ENCODE data around the gene MED7. TPM values are rescaled to one million over a fixed set of nuclear protein-coding genes. Genes with fewer than 3 reads are reported as not detected.

Gene MED7
- total RNA-seq, 1 experiment from 2014 or later = 17.3 TPM

DNA sequence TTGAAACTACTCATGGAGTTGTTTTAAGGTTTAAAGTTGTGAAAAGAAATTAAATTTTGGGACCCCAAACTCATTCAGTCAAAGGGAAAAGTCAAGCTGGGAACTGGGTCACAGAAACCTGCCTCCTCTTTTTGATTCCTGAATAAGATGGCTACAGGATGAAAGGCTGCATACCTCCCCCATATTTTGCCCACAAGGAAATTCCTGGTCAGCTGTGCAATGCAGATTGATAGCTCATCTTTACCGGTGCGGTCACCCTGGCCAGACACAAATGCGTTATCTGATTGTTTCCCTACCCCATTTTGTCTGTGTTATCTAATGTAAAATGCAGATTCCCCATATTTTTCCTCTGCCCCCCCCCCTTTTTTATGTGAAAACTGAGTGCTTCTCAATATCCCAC is 35.2 kb downstream of the MED7 start:
- no peaks in the 10 kb centered on the region for H3K4me1 ChIP-seq
- no peak for TF ChIP-seq CTCF (IDR thresholded peaks at IDR 0.05; ENCODE audit: insufficient read depth in 1 of 2, low read depth in 1 of 2, low read length in 1 of 2, severe bottlenecking in 1 of 2, unreplicated experiment in 1 of 2)
- Mint-ChIP-seq H3K27me3 (ENCODE audit: insufficient read depth, unreplicated experiment) (no peaks in the 10 kb centered on the region), H3K4me3 (ENCODE audit: unreplicated experiment) (no peak overlapping the region), H3K36me3 (ENCODE audit: insufficient read depth, unreplicated experiment) (no peaks in the 10 kb centered on the region), H3K4me1 (ENCODE audit: low read depth, unreplicated experiment) (no peaks in the 10 kb centered on the region), H3K9me3 (ENCODE audit: unreplicated experiment) (no peaks in the 10 kb centered on the region), H3K27ac (ENCODE audit: unreplicated experiment) (no peak overlapping the region)
- BruUV-seq (replicated peaks) = no TSS peak
- H3K9me3 ChIP-seq = no peaks in the 10 kb centered on the region
- H3K27me3 ChIP-seq (replicated peaks; ENCODE audit: control insufficient read depth, insufficient read depth, low read length) = no peaks in the 10 kb centered on the region
- intact Hi-C loops (cut with micrococcal nuclease; ENCODE audit: unreplicated experiment) = no loop called here
- ChIA-PET POLR2A (no interaction called here), CTCF (no interaction called here)
- no peak overlapping the region for H3K4me3 ChIP-seq (ENCODE audit: low read depth, low read length)
- no peaks in the 10 kb centered on the region for H3K36me3 ChIP-seq (ENCODE audit: control insufficient read depth, insufficient read depth, low read length)
- DNase-seq = no peak

- no peaks in the 10 kb centered on the region for H3K4me1 Mint-ChIP-seq (ENCODE audit: low read depth, unreplicated experiment)
- H3K9me3 ChIP-seq = no peaks in the 10 kb centered on the region
- H3K4me1 ChIP-seq = no peaks in the 10 kb centered on the region
- H3K27me3 ChIP-seq (replicated peaks; ENCODE audit: control insufficient read depth, insufficient read depth, low read length) = no peaks in the 10 kb centered on the region
- no peaks in the 10 kb centered on the region for H3K27me3 Mint-ChIP-seq (ENCODE audit: insufficient read depth, unreplicated experiment)
- no peak overlapping the region for H3K27ac Mint-ChIP-seq (ENCODE audit: unreplicated experiment)
- POLR2A ChIA-PET = no interaction called here
- intact Hi-C loops (cut with micrococcal nuclease; ENCODE audit: unreplicated experiment) = no loop called here
- no peak for TF ChIP-seq CTCF (IDR thresholded peaks at IDR 0.05; ENCODE audit: insufficient read depth in 1 of 2, low read depth in 1 of 2, low read length in 1 of 2, severe bottlenecking in 1 of 2, unreplicated experiment in 1 of 2)
- H3K4me3 ChIP-seq (ENCODE audit: low read depth, low read length) = no peak overlapping the region
- no peak for DNase-seq
- BruUV-seq (replicated peaks) = no TSS peak
- CTCF ChIA-PET = no interaction called here
- no peaks in the 10 kb centered on the region for H3K9me3 Mint-ChIP-seq (ENCODE audit: unreplicated experiment)
- H3K36me3 Mint-ChIP-seq (ENCODE audit: insufficient read depth, unreplicated experiment) = no peaks in the 10 kb centered on the region
- no peak overlapping the region for H3K4me3 Mint-ChIP-seq (ENCODE audit: unreplicated experiment)
- no peaks in the 10 kb centered on the region for H3K36me3 ChIP-seq (ENCODE audit: control insufficient read depth, insufficient read depth, low read length)
These were observed 35.8 kb downstream of the MED7 start for GRCh38 chr5:157106630-157107461.

DNA sequence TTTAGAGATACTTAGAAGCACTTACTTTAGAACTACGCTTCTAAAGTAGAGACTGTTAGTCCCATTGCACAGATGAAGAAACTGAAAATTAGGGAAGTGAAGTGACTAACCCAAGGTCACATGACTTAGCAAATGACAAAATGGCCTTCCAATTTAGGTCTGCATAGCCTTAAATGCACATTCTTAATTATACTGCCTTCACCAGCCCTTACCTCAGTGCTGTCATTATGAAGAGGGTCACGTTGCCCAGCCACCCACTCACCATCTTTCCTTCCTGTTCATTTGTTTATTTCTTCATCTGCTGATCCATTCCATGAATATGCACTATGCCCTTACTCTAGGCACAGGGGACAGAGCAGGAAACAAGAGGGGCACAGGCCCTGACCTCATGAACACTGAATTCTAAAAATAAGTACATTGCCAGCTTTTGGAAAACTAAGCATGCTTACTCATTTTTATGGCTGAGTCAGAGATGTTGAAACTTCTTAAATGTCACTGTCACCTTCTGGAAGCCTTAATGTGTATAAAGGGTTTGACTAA is 42.5 kb downstream of the MED7 start:
- TF ChIP-seq CTCF (IDR thresholded peaks at IDR 0.05; ENCODE audit: insufficient read depth in 1 of 2, low read depth in 1 of 2, low read length in 1 of 2, severe bottlenecking in 1 of 2, unreplicated experiment in 1 of 2) = no peak
- Mint-ChIP-seq H3K4me1 (ENCODE audit: low read depth, unreplicated experiment) (no peaks in the 10 kb centered on the region), H3K27me3 (ENCODE audit: insufficient read depth, unreplicated experiment) (no peaks in the 10 kb centered on the region), H3K4me3 (ENCODE audit: unreplicated experiment) (no peak overlapping the region), H3K9me3 (ENCODE audit: unreplicated experiment) (no peaks in the 10 kb centered on the region), H3K36me3 (ENCODE audit: insufficient read depth, unreplicated experiment) (no peaks in the 10 kb centered on the region), H3K27ac (ENCODE audit: unreplicated experiment) (no peak overlapping the region)
- DNase-seq = no peak
- Histone ChIP-seq H3K4me3 (ENCODE audit: low read depth, low read length) (no peak overlapping the region), H3K27me3 (replicated peaks; ENCODE audit: control insufficient read depth, insufficient read depth, low read length) (no peaks in the 10 kb centered on the region), H3K36me3 (ENCODE audit: control insufficient read depth, insufficient read depth, low read length) (no peaks in the 10 kb centered on the region), H3K4me1 (no peaks in the 10 kb centered on the region), H3K9me3 (no peaks in the 10 kb centered on the region)
- no TSS peak for BruUV-seq (replicated peaks)
- ChIA-PET POLR2A (no interaction called here), CTCF (no interaction called here)
- intact Hi-C loops (cut with micrococcal nuclease; ENCODE audit: unreplicated experiment) = no loop called here
